ENCODE measurements around the gene COL1A2.

The COL1A2 gene

GRCh38 chr7:94436018-94436604, 41.4 kb downstream of the COL1A2 start:
- no peaks in the 10 kb centered on the region for H3K4me1 ChIP-seq (ENCODE audit: insufficient read depth, low read length, poor library complexity, severe bottlenecking)

GRCh38 chr7:94436700-94437099, 42.0 kb downstream of the COL1A2 start:
- H3K4me3 ChIP-seq (ENCODE audit: low read length, poor library complexity, severe bottlenecking) = no peak overlapping the region
- H3K4me2 ChIP-seq (ENCODE audit: low read depth, low read length, poor library complexity, severe bottlenecking) = no peak overlapping the region
- TF ChIP-seq CTCF (conservative IDR thresholded peaks at IDR 0.05; ENCODE audit: low read length) (no peak), EZH2phosphoT487 (IDR thresholded peaks at IDR 0.05; ENCODE audit: borderline replicate concordance) (no peak)
- H3K9me2 ChIP-seq (replicated peaks; ENCODE audit: low read depth, low read length) = no peaks in the 10 kb centered on the region
- no peaks in the 10 kb centered on the region for H3K27me3 ChIP-seq (ENCODE audit: insufficient read depth, low read length, poor library complexity, severe bottlenecking)
- H2AFZ ChIP-seq (ENCODE audit: low read length) = no peak overlapping the region
- no peaks in the 10 kb centered on the region for H3F3A ChIP-seq (ENCODE audit: low read depth)
- no peaks in the 10 kb centered on the region for H3K36me3 ChIP-seq (ENCODE audit: insufficient read depth, low read length)
- no peak overlapping the region for H3K9ac ChIP-seq (ENCODE audit: low read depth, low read length, poor library complexity, severe bottlenecking)
- H3K4me1 ChIP-seq (ENCODE audit: insufficient read depth, low read length, poor library complexity, severe bottlenecking) = no peaks in the 10 kb centered on the region
- no peaks in the 10 kb centered on the region for H3K9me3 ChIP-seq (ENCODE audit: insufficient read depth, low read depth, low read length)
- H4K20me1 ChIP-seq (ENCODE audit: insufficient read depth, low read length, poor library complexity, severe bottlenecking) = no peaks in the 10 kb centered on the region
- H3K79me2 ChIP-seq (ENCODE audit: insufficient read depth, low read length) = no peaks in the 10 kb centered on the region

More at GRCh38 chr7:94436018-94436604, 41.4 kb downstream of the COL1A2 start:
- Histone ChIP-seq H3K9me2 (replicated peaks; ENCODE audit: low read depth, low read length) (no peaks in the 10 kb centered on the region), H3K36me3 (ENCODE audit: insufficient read depth, low read length) (no peaks in the 10 kb centered on the region), H2AFZ (ENCODE audit: low read length) (peak overlapping the region; percentile 25; the same call in 1 of the 2 replicates), H3F3A (ENCODE audit: low read depth) (no peaks in the 10 kb centered on the region), H3K9me3 (ENCODE audit: insufficient read depth, low read depth, low read length) (no peaks in the 10 kb centered on the region), H3K79me2 (ENCODE audit: insufficient read depth, low read length) (no peaks in the 10 kb centered on the region), H3K9ac (ENCODE audit: low read depth, low read length, poor library complexity, severe bottlenecking) (no peak overlapping the region), H4K20me1 (ENCODE audit: insufficient read depth, low read length, poor library complexity, severe bottlenecking) (no peaks in the 10 kb centered on the region), H3K4me3 (ENCODE audit: low read length, poor library complexity, severe bottlenecking) (no peak overlapping the region), H3K4me2 (ENCODE audit: low read depth, low read length, poor library complexity, severe bottlenecking) (no peak overlapping the region), H3K27me3 (ENCODE audit: insufficient read depth, low read length, poor library complexity, severe bottlenecking) (no peaks in the 10 kb centered on the region)
- TF ChIP-seq EZH2phosphoT487 (IDR thresholded peaks at IDR 0.05; ENCODE audit: borderline replicate concordance) (no peak), CTCF (conservative IDR thresholded peaks at IDR 0.05; ENCODE audit: low read length) (peak; percentile 83)

GRCh38 chr7:94439893-94440381, 45.2 kb downstream of the COL1A2 start:
- H3K4me3 ChIP-seq (ENCODE audit: low read length, poor library complexity, severe bottlenecking) = no peak overlapping the region
- no peaks in the 10 kb centered on the region for H3K79me2 ChIP-seq (ENCODE audit: insufficient read depth, low read length)
- H2AFZ ChIP-seq (ENCODE audit: low read length) = no peak overlapping the region
- H4K20me1 ChIP-seq (ENCODE audit: insufficient read depth, low read length, poor library complexity, severe bottlenecking) = no peaks in the 10 kb centered on the region
- H3K4me1 ChIP-seq (ENCODE audit: insufficient read depth, low read length, poor library complexity, severe bottlenecking) = no peaks in the 10 kb centered on the region
- no peaks in the 10 kb centered on the region for H3K27me3 ChIP-seq (ENCODE audit: insufficient read depth, low read length, poor library complexity, severe bottlenecking)
- H3K9me3 ChIP-seq (ENCODE audit: insufficient read depth, low read depth, low read length) = no peaks in the 10 kb centered on the region
- TF ChIP-seq CTCF (conservative IDR thresholded peaks at IDR 0.05; ENCODE audit: low read length) (no peak), EZH2phosphoT487 (IDR thresholded peaks at IDR 0.05; ENCODE audit: borderline replicate concordance) (no peak)
- no peak overlapping the region for H3K4me2 ChIP-seq (ENCODE audit: low read depth, low read length, poor library complexity, severe bottlenecking)
- no peak overlapping the region for H3K9ac ChIP-seq (ENCODE audit: low read depth, low read length, poor library complexity, severe bottlenecking)
- no peaks in the 10 kb centered on the region for H3K9me2 ChIP-seq (replicated peaks; ENCODE audit: low read depth, low read length)
- H3K36me3 ChIP-seq (ENCODE audit: insufficient read depth, low read length) = no peaks in the 10 kb centered on the region
- no peaks in the 10 kb centered on the region for H3F3A ChIP-seq (ENCODE audit: low read depth)
